Stimulated activated CD4-positive, alpha-beta T cell treated with anti-CD3 and anti-CD28 coated beads, Interleukin-4, amount 100 ng/mL, for 1 hour (primary cell): ENCODE measurements around the gene MRTFA.
A peak's percentile ranks its signal among the peaks of the same experiment; 100 is the strongest.

Source experiments
- DNase-seq: peaks from one replicate; pipeline ENCODE4 v3.0.0-alpha.2; 2020

The MRTFA gene

DNA sequence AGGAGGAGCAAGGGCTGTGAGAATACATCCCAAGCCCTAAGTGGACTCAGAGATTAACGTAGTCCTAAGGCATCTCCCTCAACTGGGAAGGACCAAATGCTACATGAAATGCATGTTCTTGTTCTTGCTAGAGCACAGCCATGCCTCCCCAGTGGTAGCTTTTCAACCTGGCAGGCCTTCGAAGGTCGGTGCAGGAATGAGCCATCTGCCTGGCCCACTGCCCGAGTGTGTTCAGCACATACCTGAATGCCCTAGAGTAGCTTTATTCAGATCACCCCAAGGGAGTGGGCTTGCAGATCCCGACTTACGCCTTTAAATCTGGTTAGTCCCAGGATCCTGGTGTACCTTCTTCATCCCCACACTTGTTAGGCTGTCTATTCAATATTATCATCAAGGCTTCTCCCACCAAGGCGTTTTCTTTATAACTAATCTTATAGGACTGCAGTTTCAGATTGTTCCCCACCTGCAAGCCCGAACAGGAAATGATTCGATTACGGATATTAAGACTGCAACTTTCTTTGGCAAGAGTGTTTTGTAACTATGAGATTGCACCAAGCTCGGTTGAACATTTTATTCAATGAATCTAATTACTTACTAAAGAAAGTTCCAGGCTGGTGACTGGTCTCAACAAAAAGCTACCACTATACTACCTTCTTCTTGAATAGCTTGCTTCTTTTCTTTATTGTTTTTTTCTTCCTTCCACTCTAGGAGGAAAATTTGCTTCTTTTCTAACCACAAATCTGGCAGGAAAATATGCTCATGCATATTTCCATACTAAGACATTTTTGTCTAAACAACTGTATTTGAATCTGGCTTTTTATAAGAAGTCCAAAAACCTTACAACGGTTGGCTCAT, 150.5 kb downstream of the MRTFA start:
- DNase-seq = no peak

GRCh38 chr22:40484906-40485669, 151.4 kb downstream of the MRTFA start:
- DNase-seq = no peak

DNA sequence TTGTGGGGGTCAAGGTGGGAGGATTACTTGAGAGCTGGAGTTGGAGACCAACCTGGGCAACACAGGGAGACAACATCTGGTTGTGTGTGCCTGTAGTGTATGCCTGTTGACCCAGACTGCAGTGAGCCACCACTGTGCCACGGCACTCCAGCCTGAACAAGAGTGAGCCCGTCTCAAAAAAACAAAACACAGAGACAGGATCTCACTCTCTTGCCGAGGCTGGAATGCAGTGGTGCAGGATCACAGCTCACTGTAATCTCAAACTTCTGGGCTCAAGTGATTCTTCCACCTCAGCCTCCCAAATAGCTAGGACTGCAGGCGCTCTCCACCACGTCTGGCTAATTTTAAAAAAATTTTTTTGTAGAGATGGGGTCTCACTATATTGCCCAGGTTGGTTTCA, 153.6 kb downstream of the MRTFA start:
- no peak for DNase-seq

DNA sequence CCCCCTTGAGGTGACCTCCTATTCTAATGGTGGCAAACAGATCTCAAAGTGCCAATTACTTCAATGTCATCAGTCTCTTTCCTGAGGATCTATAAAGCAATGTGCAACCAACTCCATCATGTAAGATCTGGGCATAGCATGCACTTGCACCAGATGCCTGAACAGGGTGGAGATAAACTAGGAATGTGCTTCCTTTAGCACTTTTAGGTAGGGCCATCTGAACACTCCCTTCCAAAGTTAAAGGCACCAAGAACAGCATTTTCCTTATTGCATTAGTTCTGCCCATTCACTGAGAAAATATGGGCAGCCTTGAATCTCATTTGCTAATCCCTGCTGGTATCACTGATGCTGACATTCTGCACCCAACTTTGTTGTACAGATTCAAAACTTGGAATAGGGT, 154.1 kb downstream of the MRTFA start:
- DNase-seq = no peak

- no peak for DNase-seq
These were observed 155.5 kb downstream of the MRTFA start for GRCh38 chr22:40480996-40481395.

DNA sequence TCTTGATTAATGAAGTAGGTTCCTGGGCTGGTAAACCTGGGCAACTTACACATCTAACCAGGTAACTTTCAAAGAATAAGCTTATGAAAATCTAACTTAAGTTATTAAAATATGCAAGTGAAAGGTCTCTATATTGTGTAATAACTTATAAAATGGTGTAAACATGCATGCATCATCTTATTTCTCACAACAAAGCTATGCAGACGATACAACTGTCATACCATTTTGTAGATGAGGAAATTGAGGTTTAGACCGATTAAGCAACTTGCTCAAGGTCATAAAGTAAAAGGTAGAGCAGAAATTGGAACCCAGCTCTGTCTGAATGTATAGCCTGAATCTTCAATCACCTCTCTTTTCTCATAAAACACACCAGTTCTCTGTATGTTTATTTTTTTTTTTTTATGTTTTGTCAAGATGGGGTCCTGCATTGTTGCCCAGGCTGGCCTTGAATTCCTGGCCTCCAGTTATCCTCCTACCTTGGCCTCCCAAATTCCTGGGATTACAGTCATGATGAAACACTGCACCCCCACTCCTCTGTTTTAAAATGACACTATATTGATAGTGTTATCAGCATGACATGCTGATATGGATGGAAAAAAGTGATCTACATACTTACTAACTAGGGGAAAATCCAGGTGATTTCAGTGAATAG, 156.5 kb downstream of the MRTFA start:
- DNase-seq = no peak

- DNase-seq = no peak
These were observed 157.3 kb downstream of the MRTFA start for GRCh38 chr22:40479126-40479800.

- DNase-seq = no peak
These were observed 158.0 kb downstream of the MRTFA start for GRCh38 chr22:40478338-40479125.

DNA sequence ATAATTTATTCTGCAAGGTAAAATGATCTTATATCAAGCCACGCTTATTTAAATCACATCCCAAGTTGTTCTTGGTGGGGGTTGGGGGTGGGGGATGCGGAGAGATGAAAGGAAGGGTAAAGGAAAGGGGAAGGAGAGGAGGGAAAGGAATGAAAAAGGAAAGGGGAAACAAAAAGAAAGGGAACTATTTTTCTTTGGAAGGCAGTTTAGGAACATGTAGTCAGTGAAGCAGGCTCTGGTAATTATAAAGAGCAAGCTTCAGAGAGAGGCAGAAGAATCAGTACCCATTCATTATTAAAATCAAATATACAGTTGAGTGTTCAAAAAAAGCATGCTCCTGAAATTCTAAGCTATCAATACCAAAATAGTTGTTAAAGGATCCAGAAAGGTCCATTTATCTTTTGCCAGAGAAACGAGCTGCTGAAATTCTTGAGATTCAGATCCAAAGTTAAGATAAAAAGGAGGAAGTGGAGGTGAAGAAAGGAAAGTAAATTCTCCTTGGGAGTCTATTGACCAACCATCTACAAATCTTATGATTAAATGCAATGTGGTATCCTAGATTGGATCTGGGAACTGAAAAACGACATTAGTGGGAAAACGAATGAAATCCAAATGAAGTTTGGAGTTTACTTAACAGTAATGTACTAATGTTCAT, 158.7 kb downstream of the MRTFA start:
- DNase-seq = no peak

- DNase-seq = no peak
These were observed 160.2 kb downstream of the MRTFA start for GRCh38 chr22:40476341-40476740.

DNA sequence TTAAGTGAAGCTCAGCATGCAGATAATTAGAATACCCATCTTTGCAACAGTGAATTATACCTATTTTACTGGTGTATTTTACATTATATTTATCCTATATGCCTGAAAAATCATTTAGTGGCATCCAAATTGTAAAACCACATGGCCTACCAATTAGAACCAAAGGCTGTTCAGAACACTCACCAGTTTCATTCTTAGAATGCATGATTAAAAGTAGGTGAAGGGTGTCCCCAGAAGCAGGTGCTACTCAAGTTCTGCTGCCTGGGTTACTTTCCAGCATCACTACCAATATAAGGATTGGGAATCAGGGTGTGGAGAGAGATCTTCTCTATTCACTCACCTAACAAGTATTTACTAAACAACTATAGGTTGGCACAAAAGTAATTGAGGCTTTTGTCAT, 162.8 kb downstream of the MRTFA start:
- no peak for DNase-seq

- DNase-seq = no peak
These were observed 163.9 kb downstream of the MRTFA start for GRCh38 chr22:40472579-40472978.

DNA sequence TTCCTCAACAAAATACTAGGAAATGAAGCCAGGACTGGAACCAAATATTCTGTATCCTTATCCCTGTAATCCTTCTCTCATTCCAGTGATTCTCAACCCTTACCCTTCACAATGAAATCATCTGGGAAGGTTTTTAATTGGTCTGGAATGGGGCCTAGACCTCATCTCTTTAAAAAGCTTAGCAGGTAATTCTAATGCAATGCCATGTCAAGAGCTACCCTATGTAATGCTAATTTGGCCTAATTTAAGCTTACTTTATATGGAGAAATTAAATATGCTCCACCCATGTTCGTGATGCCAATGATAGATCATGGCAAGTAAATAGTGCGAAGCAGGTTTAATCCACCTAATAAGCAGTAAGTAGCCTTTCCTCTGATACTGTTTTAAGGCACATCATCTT, 164.5 kb downstream of the MRTFA start:
- DNase-seq = no peak

DNA sequence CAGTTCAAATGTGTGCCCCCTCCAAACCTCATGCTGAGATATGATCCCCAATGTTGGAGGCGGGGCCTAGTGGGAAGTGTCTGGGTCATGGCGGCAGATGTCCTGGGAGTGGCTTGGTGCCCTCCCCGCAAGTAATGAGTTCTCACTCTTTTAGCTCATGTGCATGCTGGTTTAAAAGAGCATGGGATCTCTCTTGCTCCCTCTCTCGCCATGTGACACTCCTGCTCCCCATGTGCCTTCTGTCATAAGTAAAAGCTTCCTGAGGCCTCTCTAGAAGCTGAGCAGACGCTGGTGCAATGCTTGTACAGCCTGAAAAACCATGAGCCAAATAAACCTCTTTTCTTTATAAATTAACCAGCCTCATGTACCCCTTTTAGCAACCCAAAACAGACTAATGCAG, 167.3 kb downstream of the MRTFA start:
- no peak for DNase-seq

GRCh38 chr22:40468616-40469015, 167.9 kb downstream of the MRTFA start:
- DNase-seq = no peak

- DNase-seq = no peak
These were observed 169.5 kb downstream of the MRTFA start for GRCh38 chr22:40466976-40467375.

GRCh38 chr22:40463683-40464082, 172.8 kb downstream of the MRTFA start:
- peak; percentile 9 for DNase-seq

DNA sequence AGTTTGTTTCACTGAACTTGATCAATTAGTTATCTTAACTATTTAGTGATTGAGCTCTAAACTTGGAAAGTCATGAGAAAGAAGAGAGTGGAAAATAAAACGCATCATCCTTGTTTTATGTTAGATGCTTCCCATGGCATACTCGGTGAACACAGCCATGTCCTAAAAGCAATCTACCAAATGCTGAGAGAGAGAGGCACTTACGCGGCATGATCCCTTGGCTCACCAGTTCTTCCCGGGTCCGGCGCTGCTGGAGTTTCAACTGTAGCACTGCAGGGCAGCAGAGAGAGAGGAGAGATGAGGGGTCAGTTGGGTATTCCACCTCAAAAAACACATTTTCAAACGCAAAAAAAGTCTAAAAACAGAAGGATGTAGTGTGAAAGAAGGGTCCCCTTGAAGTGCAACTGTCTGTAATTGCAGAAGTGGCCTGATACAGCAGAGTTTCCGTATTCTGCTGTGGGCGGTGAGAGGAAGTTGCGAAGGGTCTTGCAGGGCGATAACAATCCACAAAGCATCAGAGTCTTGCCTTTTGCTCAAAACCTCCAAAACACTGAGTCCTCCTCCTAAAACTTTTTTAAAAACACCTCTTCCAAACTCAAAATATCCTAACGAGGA, 173.4 kb downstream of the MRTFA start:
- peak; percentile 28 for DNase-seq

DNA sequence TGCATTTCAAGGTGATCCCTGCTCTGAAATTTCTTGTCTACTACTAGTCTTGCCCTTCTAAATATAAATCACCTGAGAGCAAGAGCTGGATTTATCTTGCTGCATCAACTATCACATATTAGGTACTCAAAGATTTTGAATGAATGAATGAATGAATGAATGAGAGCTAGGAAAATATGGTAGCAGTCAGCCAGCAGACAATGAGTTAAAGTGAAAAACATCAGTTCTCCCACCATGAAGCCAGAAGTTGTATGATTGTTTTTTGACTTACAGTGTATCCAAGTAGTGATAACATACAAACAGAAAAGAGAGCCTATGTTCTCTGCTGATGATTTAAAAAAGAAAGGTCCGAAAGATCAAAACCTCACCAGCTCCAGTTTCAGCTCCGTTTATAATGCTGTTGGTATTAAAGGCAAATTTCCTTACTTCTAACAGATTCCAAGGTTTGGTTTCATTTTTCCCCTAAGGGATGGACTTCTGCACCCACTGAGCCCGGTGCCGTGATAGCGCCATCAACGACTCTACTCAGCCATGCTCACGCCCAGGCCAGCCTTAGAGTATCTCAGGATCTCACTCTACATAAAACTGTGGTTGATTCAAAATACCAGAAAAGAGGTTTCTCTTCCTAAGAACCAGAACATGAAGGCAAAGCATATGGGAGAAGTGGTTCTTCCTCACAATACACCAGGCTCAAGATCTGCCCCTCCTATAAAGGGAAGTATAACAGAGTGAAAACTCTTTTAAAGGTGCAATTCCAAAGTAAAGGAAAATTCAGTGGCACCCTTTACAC, 174.1 kb downstream of the MRTFA start:
- peak; percentile 14 for DNase-seq

DNA sequence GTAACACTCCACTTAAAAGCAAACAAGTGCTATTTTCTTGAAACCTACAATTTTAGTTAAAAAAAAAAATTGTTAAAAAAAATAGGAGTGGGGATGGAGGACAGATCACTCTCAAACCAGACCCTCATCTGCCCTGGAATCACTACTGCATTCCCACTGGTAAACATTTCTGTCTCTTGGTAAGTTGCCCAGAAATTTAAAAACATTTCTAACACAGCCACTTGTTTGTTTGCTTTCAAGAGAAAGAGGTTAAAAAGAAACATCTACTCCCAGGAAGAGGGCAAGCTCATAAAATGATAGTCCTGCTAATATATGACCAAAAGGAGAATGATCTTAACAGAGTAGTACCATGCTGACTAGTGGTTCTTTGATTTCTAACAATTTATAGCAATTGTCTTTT, 182.8 kb downstream of the MRTFA start:
- no peak for DNase-seq
